GM12873 (cell line): Measurements from ENCODE around the gene FXYD3.

ENCODE experiments used
- CTCF ChIP-seq: IDR thresholded peaks from 2 replicates; pipeline ENCODE4 v1.5.1; 2012; ENCODE audit warnings: low read depth, mild to moderate bottlenecking, moderate library complexity, low read length, control low read depth; ENCODE audit not compliant: insufficient read depth; ENCODE audit errors: missing control alignments

The FXYD3 gene, protein sequence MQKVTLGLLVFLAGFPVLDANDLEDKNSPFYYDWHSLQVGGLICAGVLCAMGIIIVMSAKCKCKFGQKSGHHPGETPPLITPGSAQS

DNA sequence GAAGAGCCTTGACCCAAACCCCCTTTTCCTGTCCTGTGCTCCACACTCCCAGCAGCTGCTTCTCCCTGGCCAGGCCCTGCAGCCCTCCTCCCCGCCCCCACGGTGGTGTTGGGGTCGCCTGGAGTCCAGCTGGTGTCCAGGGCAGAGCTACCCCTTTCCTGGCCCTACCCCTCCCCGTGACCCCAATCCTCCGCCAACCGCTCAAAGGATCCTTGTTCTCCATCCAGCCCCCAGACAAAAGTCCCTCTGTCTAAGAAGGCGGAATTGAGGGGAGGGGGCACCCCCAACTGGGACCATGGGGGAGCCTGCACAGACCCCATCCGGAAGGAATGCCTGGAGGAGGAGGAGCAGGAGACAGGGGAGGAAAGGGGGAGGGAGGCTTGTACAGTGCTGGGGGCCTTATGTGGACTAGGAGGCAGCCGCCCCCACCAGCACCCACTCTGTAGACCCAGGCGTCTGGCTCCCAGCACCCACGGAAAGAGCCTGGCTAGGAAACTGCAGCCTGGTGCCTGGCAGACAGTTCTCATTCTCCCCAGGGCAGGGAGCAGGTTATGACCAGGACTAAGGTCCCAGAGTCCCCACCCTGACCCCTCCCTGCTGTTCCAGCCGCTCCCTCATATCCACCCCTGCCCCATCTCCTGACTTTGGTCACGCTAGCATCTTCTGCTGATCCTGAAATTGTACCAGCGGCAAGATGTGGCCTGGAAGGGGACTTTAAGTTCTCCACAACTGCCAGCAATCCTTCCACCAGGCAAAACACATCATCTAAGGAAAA lies at the start of gene FXYD3:
Gene FXYD3, plus strand, starts transcription at position 647 of the 775 bp plus-strand sequence. CDS start 3,554 bp downstream, outside the sequence.
- no peak for TF ChIP-seq CTCF

- TF ChIP-seq CTCF: no peak
Observed at GRCh38 chr19:35066121-35066520, 49.5 kb upstream of the FXYD3 start.

GRCh38 chr19:35066691-35067563 lies 48.7 kb upstream of the FXYD3 start:
- peak; percentile 95 for TF ChIP-seq CTCF

DNA sequence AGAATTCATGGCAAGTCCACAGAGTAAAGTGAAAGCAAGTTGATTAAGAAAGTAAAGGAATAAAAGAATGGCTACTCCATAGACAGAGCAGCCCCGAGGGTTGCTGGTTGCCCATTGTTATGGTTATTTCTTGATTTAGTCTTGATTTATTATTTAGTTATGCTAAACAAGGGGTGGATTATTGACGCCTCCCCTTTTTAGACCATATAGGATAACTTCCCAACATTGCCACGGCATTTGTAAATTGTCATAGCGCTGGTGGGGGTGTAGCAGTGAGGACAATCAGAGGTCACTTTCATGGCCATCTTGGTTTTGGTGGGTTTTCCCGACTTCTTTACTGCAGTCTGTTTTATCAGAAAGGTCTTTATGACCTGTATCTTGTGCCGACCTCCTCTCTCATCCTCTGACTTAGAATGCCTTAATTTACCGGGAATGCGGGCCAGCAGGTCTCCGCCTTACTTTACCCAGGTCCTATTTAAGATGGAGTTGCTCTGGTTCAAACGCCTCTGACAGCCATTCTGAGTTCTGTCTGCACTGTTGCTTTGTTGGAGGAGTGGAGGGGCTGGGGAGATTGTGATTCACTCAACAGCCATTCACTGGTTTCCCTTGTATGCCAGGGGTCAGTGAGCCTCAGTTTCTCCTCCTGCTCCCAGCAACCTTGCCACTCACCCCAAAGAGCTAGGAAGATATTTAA lies 46.5 kb upstream of the FXYD3 start:
- TF ChIP-seq CTCF: no peak

DNA sequence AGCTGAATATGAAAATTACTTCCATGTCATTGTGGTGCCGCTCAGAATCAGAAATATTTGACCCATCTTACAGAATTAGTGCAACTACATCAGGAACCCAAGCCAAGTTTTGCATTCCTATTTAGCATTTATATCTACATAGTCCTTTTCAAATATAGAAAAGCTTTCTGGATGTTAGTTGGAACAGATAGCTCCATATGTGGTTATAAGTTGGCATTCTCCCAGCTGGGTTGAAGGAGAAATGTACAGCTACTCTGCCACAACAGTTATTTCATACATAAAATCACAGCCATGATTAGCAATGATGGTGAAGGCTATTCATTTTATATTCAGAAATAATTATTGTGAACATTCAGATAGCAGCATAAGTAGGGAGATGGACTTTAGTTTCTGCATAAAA lies 45.9 kb upstream of the FXYD3 start:
- TF ChIP-seq CTCF: no peak

- TF ChIP-seq CTCF: no peak
Observed at GRCh38 chr19:35070471-35070870, 45.2 kb upstream of the FXYD3 start.
